Urinary bladder (tissue), 4 donors: ENCODE measurements around the gene RBBP4. TPM values are rescaled to one million over a fixed set of nuclear protein-coding genes. Genes with fewer than 3 reads are reported as not detected.
"Not testable (repeated sequence)": the region's sequence is repeated elsewhere in the genome, so short reads cannot be mapped to it uniquely, and the experiment has no call there.

ENCODE experiments used
- DNase-seq: peaks from one replicate; pipeline ENCODE4 v3.0.0-alpha.2; 2015; ENCODE audit errors: extremely low spot score
- H3K27ac ChIP-seq: one replicate; pipeline ENCODE4 v1.5.1; 2013; ENCODE audit warnings: low read depth, mild to moderate bottlenecking, moderate library complexity
- H3K36me3 ChIP-seq: one replicate; pipeline ENCODE4 v1.6.1; 2013; ENCODE audit warnings: mild to moderate bottlenecking, moderate library complexity; ENCODE audit not compliant: insufficient read depth
- H3K4me1 ChIP-seq: one replicate; pipeline ENCODE4 v1.6.1; 2013; ENCODE audit warnings: mild to moderate bottlenecking, moderate library complexity; ENCODE audit not compliant: insufficient read depth
- H3K4me3 ChIP-seq: one replicate; pipeline ENCODE4 v1.5.1; 2013; ENCODE audit warnings: low read depth, low read length
- WGBS: extraction: QIAGEN DNeasy Blood & Tissue Kit; methylation state at CpG from one replicate; pipeline ENCODE4 v1.1.7; 2013; 5-methylcytosine and 5-hydroxymethylcytosine counted together
- polyA plus RNA-seq: library from polyadenylated mRNA; stranded (reverse); fragments of 200-250 nt; gene quantifications from one replicate; pipeline ENCODE4 v1.2.3, GENCODE V29; 2013
- total RNA-seq: library from RNA; depleted of rRNA; stranded (reverse); fragments of >200 nt; gene quantifications from one replicate; pipeline ENCODE4 v1.2.3, GENCODE V29; 2014
- donor health status: healthy with polysubstance abuse.
- donor health status: healthy.

Gene RBBP4
- total and polyA plus RNA-seq, 2 donors = 82.6 to 151 TPM

- H3K27ac ChIP-seq = peak overlapping the region; percentile 29
- WGBS = 77% methylated on average over 6 of the region's 6 CpGs
- H3K4me3 ChIP-seq = no peak overlapping the region
- H3K36me3 ChIP-seq = no peaks in the 10 kb centered on the region
- H3K4me1 ChIP-seq = no peaks in the 10 kb centered on the region
- no peak for DNase-seq
Observed at GRCh38 chr1:32693455-32694174, 42.6 kb downstream of the RBBP4 start.

GRCh38 chr1:32695098-32695904, 44.3 kb downstream of the RBBP4 start:
- H3K27ac ChIP-seq = no peak overlapping the region
- H3K36me3 ChIP-seq = no peaks in the 10 kb centered on the region
- no peaks in the 10 kb centered on the region for H3K4me1 ChIP-seq
- WGBS = 61% methylated on average over 17 of the region's 17 CpGs
- no peak overlapping the region for H3K4me3 ChIP-seq
- no peak for DNase-seq

GRCh38 chr1:32696041-32696440, 45.0 kb downstream of the RBBP4 start:
- WGBS = 89% methylated on average over 9 of the region's 9 CpGs
- no peak for DNase-seq
- Histone ChIP-seq H3K4me3 (no peak overlapping the region), H3K4me1 (no peaks in the 10 kb centered on the region), H3K36me3 (no peaks in the 10 kb centered on the region), H3K27ac (no peak overlapping the region)

GRCh38 chr1:32696996-32697395, 46.0 kb downstream of the RBBP4 start:
- not testable (repeated sequence) for H3K36me3 ChIP-seq, DNase-seq, H3K4me1 ChIP-seq, H3K4me3 ChIP-seq, H3K27ac ChIP-seq
- WGBS = 95% methylated on average over 8 of the region's 8 CpGs

- Histone ChIP-seq H3K4me1 (no peaks in the 10 kb centered on the region), H3K4me3 (no peak overlapping the region), H3K27ac (no peak overlapping the region), H3K36me3 (no peaks in the 10 kb centered on the region)
- 26% methylated on average over 6 of the region's 6 CpGs for WGBS
- no peak for DNase-seq
Observed at GRCh38 chr1:32701421-32701911, 50.5 kb downstream of the RBBP4 start.

GRCh38 chr1:32701951-32702598, 51.1 kb downstream of the RBBP4 start:
- WGBS = 4% methylated on average over 27 of the region's 27 CpGs
- no peak for DNase-seq
- no peaks in the 10 kb centered on the region for H3K36me3 ChIP-seq
- peak overlapping the region; percentile 12 for H3K27ac ChIP-seq
- H3K4me1 ChIP-seq = no peaks in the 10 kb centered on the region
- peak overlapping the region; percentile 71 for H3K4me3 ChIP-seq

GRCh38 chr1:32702599-32703478, 51.8 kb downstream of the RBBP4 start, which contains the start of gene SYNC:
Gene SYNC, minus strand, starts transcription at chr1:32702770. Its CDS starts 110 bp downstream, at chr1:32702660.
- Histone ChIP-seq H3K36me3 (no peaks in the 10 kb centered on the region), H3K27ac (peak within 1 kb of the TSS; percentile 34), H3K4me3 (peak within 1 kb of the TSS; percentile 71), H3K4me1 (no peaks in the 10 kb centered on the region)
- WGBS = under 1% methylated on average over 70 of the region's 70 CpGs
- DNase-seq = no peak

- no peak for DNase-seq
- H3K27ac ChIP-seq = peak overlapping the region; percentile 27
- WGBS = 39% methylated on average over 18 of the region's 18 CpGs
- H3K4me1 ChIP-seq = no peaks in the 10 kb centered on the region
- H3K36me3 ChIP-seq = no peaks in the 10 kb centered on the region
- H3K4me3 ChIP-seq = peak overlapping the region; percentile 71
Observed at GRCh38 chr1:32703479-32704291, 52.7 kb downstream of the RBBP4 start.

GRCh38 chr1:32705516-32705915, 54.5 kb downstream of the RBBP4 start:
- DNase-seq = no peak
- Histone ChIP-seq H3K4me3 (no peak overlapping the region), H3K36me3 (no peaks in the 10 kb centered on the region), H3K27ac (no peak overlapping the region), H3K4me1 (no peaks in the 10 kb centered on the region)
- 91% methylated on average over 7 of the region's 7 CpGs for whole genome bisulfite sequencing

GRCh38 chr1:32706491-32706890, 55.5 kb downstream of the RBBP4 start:
- no peak for DNase-seq
- WGBS = 34% methylated on average over 1 of the region's 1 CpG
- Histone ChIP-seq H3K36me3 (no peaks in the 10 kb centered on the region), H3K27ac (no peak overlapping the region), H3K4me3 (no peak overlapping the region), H3K4me1 (no peaks in the 10 kb centered on the region)

GRCh38 chr1:32709075-32709474, 58.1 kb downstream of the RBBP4 start:
- WGBS = 75% methylated on average over 2 of the region's 2 CpGs
- Histone ChIP-seq H3K27ac (no peak overlapping the region), H3K4me3 (no peak overlapping the region)

GRCh38 chr1:32709476-32709875, 58.5 kb downstream of the RBBP4 start:
- no peaks in the 10 kb centered on the region for H3K36me3 ChIP-seq
- 74% methylated on average over 5 of the region's 5 CpGs for WGBS
- H3K4me1 ChIP-seq = no peaks in the 10 kb centered on the region
- H3K4me3 ChIP-seq = no peak overlapping the region
- no peak overlapping the region for H3K27ac ChIP-seq
- no peak for DNase-seq

More at GRCh38 chr1:32709075-32709474, 58.1 kb downstream of the RBBP4 start:
- H3K36me3 ChIP-seq = no peaks in the 10 kb centered on the region
- no peak for DNase-seq
- no peaks in the 10 kb centered on the region for H3K4me1 ChIP-seq
